HL-60/S4 (cell line): Measurements from ENCODE around the gene ARHGAP31.
"Not testable (repeated sequence)": the region's sequence is repeated elsewhere in the genome, so short reads cannot be mapped to it uniquely, and the experiment has no call there.

Experiments used
- in situ Hi-C: fragments of 300-500 bp; cut with MboI; formaldehyde crosslinking; loops from 2 replicates; pipeline ENCODE4 v1.14.3; 2022; ENCODE audit warnings: low sequenced_read_pairs

Gene ARHGAP31, protein sequence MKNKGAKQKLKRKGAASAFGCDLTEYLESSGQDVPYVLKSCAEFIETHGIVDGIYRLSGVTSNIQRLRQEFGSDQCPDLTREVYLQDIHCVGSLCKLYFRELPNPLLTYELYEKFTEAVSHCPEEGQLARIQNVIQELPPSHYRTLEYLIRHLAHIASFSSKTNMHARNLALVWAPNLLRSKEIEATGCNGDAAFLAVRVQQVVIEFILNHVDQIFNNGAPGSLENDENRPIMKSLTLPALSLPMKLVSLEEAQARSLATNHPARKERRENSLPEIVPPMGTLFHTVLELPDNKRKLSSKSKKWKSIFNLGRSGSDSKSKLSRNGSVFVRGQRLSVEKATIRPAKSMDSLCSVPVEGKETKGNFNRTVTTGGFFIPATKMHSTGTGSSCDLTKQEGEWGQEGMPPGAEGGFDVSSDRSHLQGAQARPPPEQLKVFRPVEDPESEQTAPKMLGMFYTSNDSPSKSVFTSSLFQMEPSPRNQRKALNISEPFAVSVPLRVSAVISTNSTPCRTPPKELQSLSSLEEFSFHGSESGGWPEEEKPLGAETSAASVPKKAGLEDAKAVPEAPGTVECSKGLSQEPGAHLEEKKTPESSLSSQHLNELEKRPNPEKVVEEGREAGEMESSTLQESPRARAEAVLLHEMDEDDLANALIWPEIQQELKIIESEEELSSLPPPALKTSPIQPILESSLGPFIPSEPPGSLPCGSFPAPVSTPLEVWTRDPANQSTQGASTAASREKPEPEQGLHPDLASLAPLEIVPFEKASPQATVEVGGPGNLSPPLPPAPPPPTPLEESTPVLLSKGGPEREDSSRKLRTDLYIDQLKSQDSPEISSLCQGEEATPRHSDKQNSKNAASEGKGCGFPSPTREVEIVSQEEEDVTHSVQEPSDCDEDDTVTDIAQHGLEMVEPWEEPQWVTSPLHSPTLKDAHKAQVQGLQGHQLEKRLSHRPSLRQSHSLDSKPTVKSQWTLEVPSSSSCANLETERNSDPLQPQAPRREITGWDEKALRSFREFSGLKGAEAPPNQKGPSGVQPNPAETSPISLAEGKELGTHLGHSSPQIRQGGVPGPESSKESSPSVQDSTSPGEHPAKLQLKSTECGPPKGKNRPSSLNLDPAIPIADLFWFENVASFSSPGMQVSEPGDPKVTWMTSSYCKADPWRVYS (N-terminal part only)

DNA sequence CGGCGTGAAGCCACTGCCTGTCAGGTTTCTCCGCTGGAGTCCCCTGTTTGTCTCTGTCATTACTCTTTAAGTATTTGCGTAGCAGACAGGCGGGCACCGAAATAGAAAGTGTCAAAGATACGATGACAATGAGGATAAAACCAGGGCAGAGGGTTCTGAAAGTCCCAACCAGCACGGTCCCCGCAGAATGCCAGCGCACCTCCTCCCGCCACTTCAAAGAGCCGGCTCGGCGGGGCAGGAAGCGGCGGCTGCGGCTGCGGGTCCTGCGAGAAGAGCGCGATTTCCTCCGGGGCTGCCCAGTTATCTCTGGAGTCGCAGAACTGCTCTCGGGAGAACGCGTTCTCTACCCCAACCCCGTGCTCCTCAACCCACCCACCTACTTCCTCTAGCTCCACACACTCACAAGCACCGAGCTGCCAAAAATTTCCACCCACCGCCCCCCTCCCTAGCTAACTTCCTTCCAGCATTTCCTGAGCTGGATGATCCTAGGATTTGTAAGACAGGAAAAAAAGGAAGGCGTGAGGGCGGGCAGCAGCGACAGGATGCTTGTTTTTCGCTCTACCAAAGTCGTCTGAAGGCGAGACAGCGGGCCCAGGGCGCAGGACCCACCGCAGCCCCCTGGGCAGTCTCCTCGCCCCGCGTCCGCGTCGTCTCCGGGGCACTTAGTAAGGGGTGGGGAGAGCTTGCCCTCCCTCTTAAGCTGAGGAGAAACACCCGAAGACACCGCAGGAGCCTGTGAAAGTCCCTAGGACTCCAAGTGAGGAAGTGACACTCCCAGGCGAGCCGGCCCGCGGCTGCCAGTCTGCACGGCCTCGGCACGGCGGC is at the start of gene ARHGAP31:
Gene ARHGAP31, plus strand, starts transcription at position 513 of the 825 bp plus-strand sequence. CDS start 522 bp downstream, outside the sequence.
- in situ Hi-C loops: no loop called here

DNA sequence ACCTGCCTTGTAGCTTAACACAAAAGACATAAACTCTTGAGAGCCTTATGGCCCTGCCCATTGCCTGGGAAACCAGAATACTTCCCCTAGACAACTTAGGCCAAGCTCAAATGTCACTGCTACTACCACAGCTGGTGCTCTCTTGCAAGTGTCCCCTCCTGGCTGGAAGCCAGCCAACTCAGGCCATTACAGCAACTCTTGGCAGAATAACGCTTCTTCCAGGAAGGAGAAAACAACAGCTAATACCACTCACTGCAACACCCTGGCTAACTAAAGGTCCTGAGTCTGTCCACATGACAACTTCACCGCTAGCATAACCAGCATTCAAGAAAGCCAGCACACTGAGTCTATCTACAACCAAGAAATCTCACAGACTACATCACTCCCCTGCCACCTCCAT is 48.4 kb upstream of the ARHGAP31 start:
- in situ Hi-C loops: loop anchor here (25.0 kb wide), 1 partner anchor 358 kb away; no protein-coding TSS in a partner anchor

- in situ Hi-C loops: no loop called here
Measured at GRCh38 chr3:119255214-119255613, 39.0 kb upstream of the ARHGAP31 start.

DNA sequence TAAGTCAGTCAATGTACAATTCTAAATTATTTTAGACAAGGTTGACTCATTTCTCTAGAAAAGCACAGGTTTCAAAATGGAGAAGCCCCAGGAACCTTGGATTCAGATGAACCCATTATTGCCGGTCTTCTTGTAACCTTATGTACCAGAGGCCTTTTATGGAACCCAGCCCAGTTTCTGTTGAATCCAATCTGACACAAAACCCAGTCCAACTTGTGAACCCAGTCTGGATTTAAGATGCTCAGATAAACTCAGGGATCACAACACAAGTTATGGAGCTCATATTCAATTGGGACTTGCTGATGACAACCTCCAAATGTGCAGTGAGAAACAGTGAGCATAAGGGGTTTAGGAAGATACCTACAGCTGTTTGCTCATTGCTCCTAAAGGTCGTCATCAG is 37.1 kb upstream of the ARHGAP31 start:
- in situ Hi-C loops: no loop called here

DNA sequence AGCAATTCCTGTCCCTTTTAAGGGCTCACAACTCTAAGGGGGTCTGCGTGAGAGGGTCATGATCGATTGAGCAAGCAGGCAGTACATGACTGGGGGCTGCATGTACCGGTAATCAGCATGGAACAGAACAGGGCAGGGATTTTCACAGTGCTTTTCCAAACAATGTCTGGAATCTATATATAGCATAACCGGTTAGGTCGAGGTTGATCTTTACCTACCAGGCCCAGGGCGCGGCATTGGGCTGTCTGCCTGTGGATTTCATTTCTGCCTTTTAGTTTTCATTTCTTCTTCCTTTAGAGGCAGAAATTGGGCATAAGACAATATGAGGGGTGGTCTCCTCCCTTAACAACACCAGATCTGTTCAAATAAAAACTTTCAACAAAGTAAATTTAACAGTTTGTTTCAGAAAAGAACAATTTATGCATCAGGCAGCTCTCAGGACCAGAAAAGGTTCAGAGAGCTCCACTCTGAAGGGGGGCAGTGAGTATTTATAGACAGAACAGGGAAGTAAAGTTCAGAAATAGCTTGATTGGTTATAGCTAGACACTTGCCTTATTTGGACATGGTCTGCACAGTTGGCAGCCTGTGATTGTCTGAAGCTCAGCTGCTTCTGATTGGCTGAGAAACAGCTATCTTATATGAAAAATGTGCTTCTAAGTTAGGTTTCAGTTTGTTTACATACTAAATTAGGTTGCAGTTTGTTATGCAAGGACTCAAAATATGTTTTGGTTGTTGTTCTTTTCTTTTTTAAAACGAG is 36.4 kb upstream of the ARHGAP31 start:
- in situ Hi-C loops: no loop called here

DNA sequence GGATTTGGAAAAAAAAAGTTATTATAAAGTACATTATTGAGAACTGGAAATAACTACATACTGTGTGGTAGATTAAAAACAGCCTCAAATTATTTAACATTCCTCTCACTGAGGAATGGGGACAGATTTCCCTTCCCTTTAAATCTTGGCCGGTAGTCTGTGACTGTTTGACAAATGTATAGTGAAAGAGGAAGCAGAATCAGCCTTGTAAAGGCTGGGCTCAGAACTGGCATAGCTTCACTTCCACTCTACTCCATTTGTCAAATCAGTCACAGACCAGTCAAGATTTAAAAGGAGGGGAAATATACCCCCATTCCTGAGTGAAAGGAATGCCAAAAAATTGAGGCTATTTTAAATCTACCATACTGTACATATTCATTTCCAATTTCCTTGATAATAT is 35.3 kb upstream of the ARHGAP31 start:
- in situ Hi-C loops: no loop called here

GRCh38 chr3:119259821-119260220 is 34.4 kb upstream of the ARHGAP31 start:
- in situ Hi-C loops: no loop called here

DNA sequence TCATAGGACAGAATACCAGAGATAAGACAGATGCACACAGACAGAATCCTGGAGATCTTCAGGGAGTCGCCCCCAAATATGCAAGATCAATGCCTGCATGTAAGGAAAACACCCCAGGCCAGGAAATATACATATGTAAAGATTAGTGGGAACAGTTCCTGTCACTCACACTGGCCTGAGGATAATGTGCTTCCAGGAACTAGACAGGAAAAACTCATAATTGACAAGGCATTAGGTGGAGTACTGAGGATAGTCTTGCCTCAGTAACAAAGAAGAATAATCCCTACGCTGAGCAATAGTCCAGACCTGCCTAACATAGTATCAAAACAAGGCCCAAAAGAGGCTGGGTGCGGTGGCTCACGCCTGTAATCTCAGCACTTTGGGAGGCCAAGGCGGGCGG is 33.1 kb upstream of the ARHGAP31 start:
- in situ Hi-C loops: no loop called here

DNA sequence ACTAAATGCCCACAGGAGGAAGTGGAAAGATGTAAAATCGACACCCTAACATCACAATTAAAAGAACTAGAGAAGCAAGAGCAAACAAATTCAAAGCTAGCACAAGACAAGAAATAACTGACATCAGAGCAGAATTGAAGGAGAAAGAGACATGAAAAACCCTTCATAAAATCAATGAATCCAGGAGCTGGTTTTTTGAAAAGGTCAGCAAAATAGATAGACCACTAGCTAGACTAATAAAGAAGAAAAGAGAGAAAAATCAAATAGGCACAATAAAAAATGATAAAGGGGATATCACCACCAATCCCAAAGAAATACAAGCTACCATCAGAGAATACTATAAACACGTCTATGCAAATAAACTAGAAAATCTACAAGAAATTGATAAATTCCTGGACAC is 24.0 kb upstream of the ARHGAP31 start:
- in situ Hi-C loops: not testable (repeated sequence)

GRCh38 chr3:119276680-119277079 is 17.5 kb upstream of the ARHGAP31 start:
- in situ Hi-C loops: no loop called here

GRCh38 chr3:119279101-119279554 is 15.1 kb upstream of the ARHGAP31 start:
- in situ Hi-C loops: no loop called here

DNA sequence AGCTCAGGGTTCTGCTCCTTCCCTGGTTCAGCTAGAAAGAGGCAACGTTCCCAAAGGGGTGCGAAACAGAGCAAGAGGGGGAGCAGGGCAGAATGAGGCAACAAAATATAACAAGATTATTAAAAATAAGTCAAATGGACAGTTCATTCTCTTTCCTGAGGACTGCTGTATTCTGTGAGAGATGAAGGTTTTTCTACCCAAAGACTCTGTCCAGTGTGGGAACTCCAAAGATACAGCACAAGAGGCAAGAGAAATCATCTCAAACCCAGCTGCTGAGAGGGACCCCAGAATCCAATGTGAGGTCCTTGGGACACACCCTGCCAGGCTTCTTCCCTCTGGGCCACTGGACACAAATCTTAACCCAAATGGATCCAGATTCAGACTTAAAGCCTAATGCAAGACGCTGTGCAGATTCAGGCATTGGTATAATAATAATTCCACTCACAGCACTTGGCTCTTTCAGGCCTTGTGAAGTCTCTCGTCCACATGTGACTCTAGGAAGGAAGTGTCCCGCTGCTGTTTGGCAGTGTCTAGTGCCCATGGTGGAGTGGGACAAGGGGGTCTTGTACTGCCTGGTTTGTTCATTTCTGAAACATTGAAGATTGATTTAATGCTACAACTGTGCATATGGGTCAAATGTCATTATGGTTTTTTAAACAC is 14.5 kb upstream of the ARHGAP31 start:
- in situ Hi-C loops: no loop called here

DNA sequence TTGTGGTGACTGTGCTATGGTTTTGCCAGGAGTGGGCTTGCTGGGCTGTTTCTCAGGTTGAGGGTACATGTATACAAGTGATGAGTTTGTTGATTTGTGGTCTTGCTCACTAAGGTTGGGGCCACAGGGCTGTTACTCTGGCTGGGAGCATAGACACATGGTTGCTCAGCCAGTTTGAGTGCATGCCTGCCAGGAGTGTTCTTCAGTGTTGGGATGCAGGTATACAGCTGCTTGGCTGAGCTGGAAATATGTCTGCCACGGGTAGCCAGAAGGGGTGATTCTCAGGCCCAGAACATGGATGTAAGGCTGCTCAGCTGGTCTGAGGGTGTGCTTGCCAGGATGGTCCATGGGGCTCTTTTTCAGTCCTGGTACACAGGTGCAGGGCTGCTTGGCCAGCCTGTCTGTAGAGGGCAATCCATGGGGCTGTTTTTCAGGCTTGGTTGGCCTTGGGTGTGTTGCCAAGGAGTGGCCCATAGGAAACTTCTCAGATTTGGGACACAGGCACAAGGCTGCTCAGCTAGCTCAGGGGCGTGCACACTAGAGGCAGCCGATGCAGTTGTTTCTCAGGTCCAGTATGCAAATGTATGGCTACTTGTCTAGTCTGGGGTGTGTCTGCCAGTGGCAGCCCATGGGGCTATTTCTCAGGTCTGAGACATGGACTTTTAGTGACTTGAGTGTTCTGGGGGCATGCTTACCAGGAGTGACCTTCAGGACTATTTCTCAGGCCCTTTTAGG is 5.3 kb upstream of the ARHGAP31 start:
- in situ Hi-C loops: no loop called here

- in situ Hi-C loops: no loop called here
Measured at GRCh38 chr3:119289404-119289770, 4.8 kb upstream of the ARHGAP31 start.

DNA sequence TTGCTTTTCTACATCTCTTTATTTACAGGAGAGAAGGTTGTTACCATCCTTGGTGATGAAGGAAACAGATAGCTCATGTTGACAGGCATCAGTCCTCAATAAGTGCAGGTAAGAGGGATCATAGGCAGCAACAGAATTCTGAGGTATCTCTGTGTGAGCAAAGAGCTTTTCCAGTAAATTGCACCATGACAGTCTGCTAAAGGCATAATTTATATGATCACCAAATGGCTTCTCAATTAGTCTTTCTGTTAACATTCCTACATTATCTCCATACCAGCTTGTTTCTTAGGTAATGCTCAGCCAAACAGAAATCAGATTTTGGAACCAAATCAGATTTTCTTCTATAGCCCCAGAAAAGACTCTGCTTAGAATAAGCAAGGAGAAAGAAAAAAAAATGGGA is 3.6 kb upstream of the ARHGAP31 start:
- in situ Hi-C loops: no loop called here

- in situ Hi-C loops: no loop called here
Measured at GRCh38 chr3:119291062-119291700, 3.0 kb upstream of the ARHGAP31 start.

DNA sequence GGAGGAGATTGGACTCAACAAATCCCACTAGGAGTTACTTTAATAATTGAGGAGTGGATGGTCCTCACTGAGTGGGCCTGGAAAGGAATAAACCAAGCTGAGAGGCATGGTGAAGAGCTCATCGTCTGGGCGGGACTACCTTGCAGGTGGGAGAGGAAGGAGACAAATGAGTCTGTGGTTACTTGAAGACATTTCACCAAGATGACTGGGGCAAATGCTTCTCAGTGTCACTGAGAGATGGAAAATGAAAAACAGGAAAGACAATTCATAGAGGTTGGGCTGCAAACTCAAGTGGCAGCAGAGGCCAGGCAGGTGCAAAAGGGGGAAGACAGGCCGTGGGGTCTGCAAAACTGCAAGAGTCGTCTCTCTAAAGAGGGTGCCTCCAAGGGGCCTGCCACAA is 1.5 kb upstream of the ARHGAP31 start:
- in situ Hi-C loops: no loop called here
